Right renal pelvis (tissue), 4 donors: ENCODE measurements around the gene DLK2. TPM values are rescaled to one million over a fixed set of nuclear protein-coding genes. Genes with fewer than 3 reads are reported as not detected.
A peak's percentile ranks its signal among the peaks of the same experiment; 100 is the strongest.

Source experiments
- DNase-seq, 4 donors: peaks; one replicate each; pipeline ENCODE4 v3.0.0-alpha.2; 2013; ENCODE audit warnings: low read depth in 4 of 4, low spot score in 3 of 4, missing footprints in 1 of 4
- polyA plus RNA-seq, 4 donors: library from polyadenylated mRNA; unstranded; fragments of 120-200 nt; gene quantifications; one replicate each; pipeline ENCODE4 v1.2.1, GENCODE V29; 2013; ENCODE audit not compliant: insufficient read length in 4 of 4

DLK2 gene
- polyA plus RNA-seq, 4 donors: 0.87 to 1.4 (median 1.1) TPM

- DNase-seq: peak in 3 of 4 donors; percentile 36 to 70 (median 49)
Observed at GRCh38 chr6:43454696-43455530, 435 bp downstream of the DLK2 start.

GRCh38 chr6:43454290-43454695, 1.1 kb downstream of the DLK2 start:
- DNase-seq: peak in 1 of 4 donors; percentile 56

GRCh38 chr6:43453831-43454230, 1.5 kb downstream of the DLK2 start:
- DNase-seq: no peak

- no peak for DNase-seq
Observed at GRCh38 chr6:43452896-43453295, 2.5 kb downstream of the DLK2 start.

GRCh38 chr6:43451939-43452338, 3.4 kb downstream of the DLK2 start:
- no peak for DNase-seq

- DNase-seq: no peak
Observed at GRCh38 chr6:43451348-43451747, 4.0 kb downstream of the DLK2 start.

- no peak for DNase-seq
Observed at GRCh38 chr6:43450699-43451131, 4.6 kb downstream of the DLK2 start.

GRCh38 chr6:43448916-43449315, 6.4 kb downstream of the DLK2 start:
- no peak for DNase-seq

- DNase-seq: no peak
Observed at GRCh38 chr6:43447604-43448003, 7.7 kb downstream of the DLK2 start.

- DNase-seq: no peak
Observed at GRCh38 chr6:43445576-43445975, 9.8 kb downstream of the DLK2 start.

- DNase-seq: no peak
Observed at GRCh38 chr6:43444582-43444981, 10.8 kb downstream of the DLK2 start.

GRCh38 chr6:43444036-43444435, 11.3 kb downstream of the DLK2 start:
- DNase-seq: no peak

GRCh38 chr6:43442935-43443334, 12.4 kb downstream of the DLK2 start:
- DNase-seq: no peak

GRCh38 chr6:43437700-43438099, 17.6 kb downstream of the DLK2 start:
- no peak for DNase-seq

GRCh38 chr6:43436577-43437282, 18.6 kb downstream of the DLK2 start:
- DNase-seq: peak in 2 of 4 donors; percentile 29 to 44

- DNase-seq: no peak
Observed at GRCh38 chr6:43435682-43436437, 19.5 kb downstream of the DLK2 start.

- no peak for DNase-seq
Observed at GRCh38 chr6:43434943-43435342, 20.4 kb downstream of the DLK2 start.

GRCh38 chr6:43434001-43434840, 21.1 kb downstream of the DLK2 start:
- DNase-seq: no peak

GRCh38 chr6:43433148-43433547, 22.2 kb downstream of the DLK2 start:
- no peak for DNase-seq
